AG09309 (cell line): Measurements from ENCODE around the gene GREB1L.

Source experiments
- DNase-seq: peaks from one replicate; pipeline ENCODE4 v3.0.0-alpha.2; 2010; ENCODE audit warnings: low read depth
- H3K4me3 ChIP-seq: 2 replicates; pipeline ENCODE4 v1.5.1; 2011; ENCODE audit warnings: mild to moderate bottlenecking, low read depth, low read length, moderate library complexity; ENCODE audit not compliant: control insufficient read depth
- TF ChIP-seq, protein P1 (sequence below): IDR thresholded peaks from 2 replicates; pipeline ENCODE4 v1.5.1; 2011; ENCODE audit warnings: mild to moderate bottlenecking, low read depth, low read length, inconsistent platforms; ENCODE audit not compliant: insufficient read depth, control insufficient read depth; ENCODE audit errors: missing control alignments

GREB1L gene

DNA sequence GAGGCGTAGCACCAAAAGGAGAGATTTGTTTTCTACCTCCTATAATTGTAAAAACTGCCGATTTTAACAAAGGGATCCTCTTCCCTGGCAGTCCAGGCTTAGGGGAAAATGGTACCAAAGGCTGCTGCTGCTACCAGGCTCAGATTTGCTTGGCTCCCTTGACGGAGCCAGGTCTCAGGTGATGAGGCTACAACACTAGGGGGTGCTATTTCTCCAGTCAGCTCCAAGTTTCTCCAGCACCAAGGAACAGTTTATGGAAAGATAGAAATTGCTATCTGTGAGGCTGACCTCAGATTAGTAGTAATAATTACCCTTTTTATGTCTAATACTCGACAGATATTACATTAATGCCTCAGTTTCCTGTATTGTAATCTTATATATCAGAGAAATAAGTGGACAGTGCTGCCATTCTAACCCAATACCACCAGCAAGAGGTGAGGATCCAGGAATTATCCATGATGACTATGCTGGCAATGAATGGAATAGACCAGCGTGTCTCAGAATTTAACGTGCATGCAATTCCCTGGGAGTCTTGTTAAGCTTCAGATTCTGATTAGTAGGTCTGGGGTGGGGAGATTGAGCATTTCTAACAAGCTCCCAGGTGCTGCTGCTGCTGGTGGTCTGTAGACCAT lies 247.2 kb downstream of the GREB1L start:
- no peak overlapping the region for H3K4me3 ChIP-seq
- DNase-seq = no peak
- TF ChIP-seq, protein P1, sequence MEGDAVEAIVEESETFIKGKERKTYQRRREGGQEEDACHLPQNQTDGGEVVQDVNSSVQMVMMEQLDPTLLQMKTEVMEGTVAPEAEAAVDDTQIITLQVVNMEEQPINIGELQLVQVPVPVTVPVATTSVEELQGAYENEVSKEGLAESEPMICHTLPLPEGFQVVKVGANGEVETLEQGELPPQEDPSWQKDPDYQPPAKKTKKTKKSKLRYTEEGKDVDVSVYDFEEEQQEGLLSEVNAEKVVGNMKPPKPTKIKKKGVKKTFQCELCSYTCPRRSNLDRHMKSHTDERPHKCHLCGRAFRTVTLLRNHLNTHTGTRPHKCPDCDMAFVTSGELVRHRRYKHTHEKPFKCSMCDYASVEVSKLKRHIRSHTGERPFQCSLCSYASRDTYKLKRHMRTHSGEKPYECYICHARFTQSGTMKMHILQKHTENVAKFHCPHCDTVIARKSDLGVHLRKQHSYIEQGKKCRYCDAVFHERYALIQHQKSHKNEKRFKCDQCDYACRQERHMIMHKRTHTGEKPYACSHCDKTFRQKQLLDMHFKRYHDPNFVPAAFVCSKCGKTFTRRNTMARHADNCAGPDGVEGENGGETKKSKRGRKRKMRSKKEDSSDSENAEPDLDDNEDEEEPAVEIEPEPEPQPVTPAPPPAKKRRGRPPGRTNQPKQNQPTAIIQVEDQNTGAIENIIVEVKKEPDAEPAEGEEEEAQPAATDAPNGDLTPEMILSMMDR = peak; percentile 80

DNA sequence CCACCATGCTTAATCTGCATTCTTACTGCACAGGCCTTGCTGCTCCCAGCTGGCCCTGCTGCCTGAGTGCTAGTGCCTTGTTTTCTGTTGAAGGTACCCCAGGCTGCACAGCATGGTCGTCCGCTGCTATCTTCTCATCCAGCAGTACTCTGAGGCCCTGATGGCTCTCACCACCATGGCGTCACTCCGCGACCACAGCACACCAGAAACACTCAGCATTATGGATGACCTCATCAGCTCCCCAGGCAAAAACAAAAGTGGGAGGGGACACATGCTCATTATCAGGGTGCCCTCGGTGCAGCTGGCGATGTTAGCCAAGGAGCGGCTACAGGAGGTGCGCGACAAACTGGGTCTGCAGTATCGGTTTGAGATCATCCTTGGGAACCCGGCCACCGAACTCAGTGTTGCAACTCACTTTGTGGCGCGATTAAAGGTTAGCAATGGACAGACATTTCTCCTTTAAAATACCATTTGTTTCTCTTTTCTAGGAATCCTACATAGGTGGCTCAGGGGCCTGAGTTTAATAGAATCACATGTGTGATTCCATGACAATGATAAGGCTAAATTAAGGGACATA lies 248.0 kb downstream of the GREB1L start:
- no peak for DNase-seq
- TF ChIP-seq, protein P1 = no peak

DNA sequence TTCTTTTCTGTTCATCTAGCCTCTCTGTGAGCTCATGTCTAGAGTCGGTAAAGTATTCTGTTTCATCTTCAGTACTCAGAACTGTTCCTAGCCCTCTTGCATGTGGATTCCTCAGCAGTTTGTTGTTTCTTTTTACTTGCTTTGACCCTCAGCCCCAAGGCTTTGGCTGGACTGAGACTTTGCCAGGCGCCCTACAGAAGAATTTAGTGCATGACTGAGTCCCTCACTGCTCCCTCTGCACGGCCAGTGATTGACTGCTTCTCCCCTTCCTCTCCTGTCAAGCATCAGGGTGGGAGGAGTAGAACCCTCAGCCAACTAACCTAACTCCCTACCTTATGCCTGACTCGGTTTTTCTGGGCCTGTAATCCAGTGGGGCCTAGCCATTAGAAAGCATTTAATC lies 248.7 kb downstream of the GREB1L start:
- no peak overlapping the region for H3K4me3 ChIP-seq
- TF ChIP-seq, protein P1 = no peak
- no peak for DNase-seq

More for the DNA sequence above, 248.0 kb downstream of the GREB1L start:
- no peak overlapping the region for H3K4me3 ChIP-seq

DNA sequence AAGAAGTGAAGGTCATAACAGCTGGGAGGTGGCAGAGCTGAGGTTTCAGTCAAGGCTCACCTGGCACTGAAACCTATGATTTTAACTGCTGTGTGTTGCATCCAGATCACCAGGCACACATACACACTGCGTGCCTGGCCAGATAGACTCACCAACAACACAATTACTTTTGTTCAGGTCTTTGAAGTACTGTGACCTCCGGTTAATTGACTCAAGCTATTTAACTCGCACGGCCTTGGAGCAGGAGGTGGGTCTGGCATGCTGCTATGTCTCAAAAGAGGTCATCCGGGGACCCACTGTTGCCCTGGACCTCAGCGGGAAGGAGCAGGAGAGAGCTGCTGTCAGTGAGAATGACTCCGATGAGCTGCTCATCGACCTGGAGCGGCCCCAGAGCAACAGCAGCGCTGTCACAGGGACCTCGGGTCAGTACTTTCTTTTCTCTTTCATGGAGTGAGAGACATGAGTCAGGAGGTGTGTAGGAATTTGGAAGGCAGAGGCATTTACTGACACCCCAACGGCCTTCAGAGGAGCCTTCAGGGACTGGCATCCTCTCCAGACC lies 254.3 kb downstream of the GREB1L start:
- H3K4me3 ChIP-seq = no peak overlapping the region
- no peak for DNase-seq
- TF ChIP-seq, protein P1 = no peak

DNA sequence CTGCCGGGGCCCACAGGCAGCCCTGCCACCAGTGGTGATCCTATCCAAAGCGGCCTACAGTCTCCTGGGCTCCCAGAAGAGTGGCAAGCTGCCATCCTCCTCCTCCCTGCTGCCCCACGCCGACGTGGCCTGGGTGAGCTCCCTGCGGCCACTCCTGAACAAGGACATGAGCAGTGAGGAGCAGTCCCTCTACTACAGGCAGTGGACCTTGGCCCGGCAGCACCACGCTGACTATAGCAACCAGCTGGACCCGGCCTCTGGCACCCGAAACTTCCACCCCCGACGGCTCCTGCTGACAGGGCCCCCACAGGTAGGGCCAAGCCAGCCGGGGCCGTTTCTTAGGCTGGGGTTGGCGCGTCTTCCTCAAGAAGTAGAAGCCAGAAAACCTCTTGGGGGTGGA lies 258.0 kb downstream of the GREB1L start:
- TF ChIP-seq, protein P1 = no peak

DNA sequence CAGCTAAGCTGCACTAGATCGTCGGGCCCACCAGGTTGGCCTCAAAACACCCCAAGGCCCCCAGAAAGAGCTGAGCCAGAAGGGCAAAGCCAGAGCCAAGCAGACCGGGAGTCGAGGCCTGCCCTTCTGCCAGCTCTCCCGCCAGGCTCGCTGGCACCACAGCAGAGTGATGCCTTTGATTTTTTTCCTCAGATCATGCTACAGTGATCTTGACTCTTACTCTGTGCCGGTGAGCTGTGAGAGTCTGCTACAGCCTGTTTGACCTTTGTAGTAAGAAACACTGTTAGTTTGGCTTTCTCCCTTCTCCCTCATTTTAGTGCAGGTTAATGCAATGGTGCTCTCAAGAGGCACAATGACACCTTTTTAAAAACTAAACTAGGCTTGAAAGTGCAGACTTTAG lies 260.6 kb downstream of the GREB1L start:
- no peak for DNase-seq
- TF ChIP-seq, protein P1 = no peak
- no peak overlapping the region for H3K4me3 ChIP-seq

More for the DNA sequence above, 258.0 kb downstream of the GREB1L start:
- H3K4me3 ChIP-seq = no peak overlapping the region
- DNase-seq = no peak
